HCEC 1CT (cell line): ENCODE measurements around the gene ACBD6.

Experiments used
- DNase-seq: peaks from one replicate; pipeline ENCODE4 v3.0.0-alpha.2; 2017

Gene ACBD6

DNA sequence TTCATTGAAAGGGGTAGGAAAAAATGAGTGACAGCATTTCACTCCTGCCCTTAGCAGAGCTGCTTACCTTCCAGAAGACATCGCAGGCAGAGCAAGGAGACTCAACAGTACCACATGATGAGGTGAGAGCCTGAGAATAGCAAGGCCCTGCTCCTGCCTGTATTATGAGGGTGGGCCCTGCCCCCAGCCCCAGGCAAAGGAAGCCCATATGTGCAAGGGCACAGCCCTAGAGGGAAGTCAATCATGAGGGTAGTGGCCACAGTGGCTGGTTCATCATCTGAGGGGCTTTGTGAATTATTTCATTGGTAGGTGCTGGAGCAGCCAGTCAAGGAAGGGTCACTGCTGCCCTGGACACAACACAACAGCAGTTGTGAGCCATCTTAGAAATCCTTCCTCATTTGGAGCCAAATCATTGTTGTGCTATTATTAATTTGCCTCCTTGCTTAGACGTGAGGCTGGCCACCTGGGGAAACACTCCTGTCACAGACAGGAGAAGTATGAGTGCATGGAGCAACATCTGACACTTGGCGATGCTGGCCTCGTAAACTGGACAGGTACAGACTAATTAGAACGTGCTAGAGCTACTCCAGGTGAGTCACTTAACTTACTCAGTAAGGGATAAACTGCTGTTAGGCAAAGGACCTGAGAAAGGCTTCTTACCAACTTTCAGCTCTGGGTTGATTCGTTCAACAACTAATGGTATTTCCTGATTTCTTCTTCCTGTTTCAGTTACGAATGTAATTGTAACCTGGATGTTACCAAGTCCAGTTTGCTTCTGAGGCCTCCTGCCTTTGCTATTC is 22.7 kb upstream of the ACBD6 start:
- DNase-seq: no peak

DNA sequence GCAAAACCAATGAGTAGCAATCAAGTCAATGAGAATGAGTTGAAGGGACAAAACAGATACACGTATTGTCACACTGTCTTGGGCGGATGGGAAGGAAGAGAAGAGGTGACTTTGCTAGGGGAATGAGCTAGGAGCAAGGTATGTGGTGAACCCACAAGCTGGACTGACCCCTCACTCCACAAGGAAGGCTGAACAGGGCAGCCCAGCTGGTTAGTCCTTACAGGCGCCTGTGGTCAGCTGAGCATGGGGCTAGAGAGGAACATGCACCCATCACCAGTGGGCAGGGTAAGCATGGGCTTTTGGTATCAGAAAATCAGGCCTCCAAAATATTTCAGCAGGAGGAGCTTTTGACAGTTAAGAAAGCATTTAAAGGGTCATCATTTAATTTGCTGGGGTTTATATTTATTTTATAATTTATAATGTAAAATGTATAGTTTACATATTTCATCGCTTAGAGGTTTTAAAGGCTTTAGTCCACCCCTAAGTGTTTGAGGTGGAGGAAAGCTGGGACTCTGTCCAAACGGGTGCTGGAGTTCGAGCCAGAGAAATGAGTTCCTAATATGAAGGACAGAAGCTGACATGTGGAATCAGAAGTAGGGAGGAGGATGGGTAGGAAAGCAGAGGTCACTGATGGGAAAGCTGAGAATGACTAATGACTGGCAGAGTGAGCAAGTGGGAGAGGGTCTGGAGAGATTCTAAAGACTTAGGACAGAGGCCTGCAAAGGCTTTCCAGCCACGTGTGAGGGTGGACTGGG is 22.0 kb upstream of the ACBD6 start:
- no peak for DNase-seq

DNA sequence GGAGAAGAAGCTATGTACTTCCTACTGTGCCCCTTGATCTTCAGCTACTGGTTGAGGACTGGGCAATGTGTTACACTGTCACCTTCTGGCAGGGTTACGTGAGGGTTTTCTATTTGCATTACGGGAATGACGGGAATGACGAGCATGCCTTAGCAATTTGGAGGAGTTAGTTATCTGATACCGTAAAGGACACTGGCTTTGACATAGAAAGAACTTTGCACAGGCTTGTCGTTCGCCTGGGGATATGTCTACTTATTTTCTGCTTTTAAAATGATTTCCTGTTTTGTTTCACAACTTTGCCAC is 19.8 kb upstream of the ACBD6 start:
- DNase-seq: no peak

DNA sequence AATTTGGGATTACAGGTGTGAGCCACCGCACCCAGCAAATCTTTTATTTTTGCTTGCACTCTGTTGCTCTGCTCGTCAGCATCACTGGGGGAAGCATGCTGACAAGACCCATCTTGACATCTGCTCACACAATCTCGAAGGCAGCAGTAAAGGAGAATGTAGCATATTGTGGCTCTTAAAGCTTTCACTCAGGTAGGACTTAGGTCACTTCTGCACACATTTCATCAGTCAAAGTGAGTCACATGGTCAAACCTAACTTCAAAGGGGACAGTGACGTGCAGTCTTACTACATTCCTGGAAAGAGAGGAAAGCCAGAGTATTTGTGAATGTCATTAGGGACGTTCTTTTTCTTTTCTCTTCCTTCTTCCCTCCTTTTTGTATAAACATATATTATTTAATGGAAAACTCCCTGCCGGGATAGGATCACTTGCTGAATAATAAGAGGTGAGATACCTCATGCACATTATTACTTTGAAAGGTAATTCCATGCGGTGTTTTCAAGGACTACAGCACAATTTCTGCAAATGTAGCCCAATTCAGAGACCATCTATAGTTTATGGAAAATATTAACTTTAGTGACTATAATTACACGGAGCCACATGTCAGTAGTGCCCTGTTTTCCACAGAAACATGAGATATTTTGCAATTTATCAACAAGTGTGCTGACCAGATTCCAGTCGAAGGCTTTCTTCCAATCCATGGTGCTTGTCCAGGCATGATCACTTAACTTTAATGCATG is 19.3 kb upstream of the ACBD6 start:
- no peak for DNase-seq

DNA sequence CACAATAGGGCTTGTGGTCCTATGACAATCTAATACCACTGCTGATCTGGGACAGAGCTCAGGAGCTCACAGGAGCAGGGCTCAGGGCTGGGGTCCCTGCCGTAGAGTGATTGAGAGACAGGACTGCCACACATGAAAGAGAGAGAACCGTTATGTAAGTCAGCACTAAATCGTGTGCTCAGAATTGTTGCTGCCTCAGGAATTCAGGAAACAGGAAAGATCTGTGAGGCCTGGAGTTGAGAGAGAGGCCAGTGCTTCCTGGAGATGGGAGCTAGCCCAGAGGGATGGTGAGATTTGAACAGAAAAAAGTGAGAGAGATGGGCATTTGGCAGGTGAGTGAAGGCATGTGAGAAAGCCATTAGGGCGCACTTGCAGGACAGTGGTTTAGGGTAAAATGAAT is 17.5 kb upstream of the ACBD6 start:
- no peak for DNase-seq

DNA sequence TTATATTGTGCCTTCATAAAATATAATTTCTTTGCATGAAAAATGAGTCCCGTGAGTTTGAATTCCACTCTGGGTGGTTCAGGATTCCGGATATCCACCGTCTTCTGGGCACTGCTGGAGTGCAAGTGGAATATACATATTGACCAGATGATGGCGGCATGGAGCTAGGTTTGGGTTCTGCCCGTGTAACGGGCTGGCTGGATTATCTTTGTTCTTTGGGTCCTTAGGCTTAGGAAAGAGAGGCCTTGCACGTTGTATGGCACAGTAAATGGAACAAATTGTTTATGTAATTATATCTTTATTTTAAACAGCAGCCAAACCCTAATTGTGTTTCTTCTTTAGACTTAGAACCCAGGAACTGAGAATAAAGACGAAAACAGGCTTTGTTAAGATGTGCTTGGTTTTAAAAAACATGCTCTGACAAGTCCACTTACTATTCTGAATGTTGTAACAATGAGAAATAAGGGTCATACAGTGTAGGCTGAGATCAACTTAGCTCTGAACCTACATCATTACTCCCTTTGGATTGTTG is 13.5 kb upstream of the ACBD6 start:
- peak; percentile 68 for DNase-seq

DNA sequence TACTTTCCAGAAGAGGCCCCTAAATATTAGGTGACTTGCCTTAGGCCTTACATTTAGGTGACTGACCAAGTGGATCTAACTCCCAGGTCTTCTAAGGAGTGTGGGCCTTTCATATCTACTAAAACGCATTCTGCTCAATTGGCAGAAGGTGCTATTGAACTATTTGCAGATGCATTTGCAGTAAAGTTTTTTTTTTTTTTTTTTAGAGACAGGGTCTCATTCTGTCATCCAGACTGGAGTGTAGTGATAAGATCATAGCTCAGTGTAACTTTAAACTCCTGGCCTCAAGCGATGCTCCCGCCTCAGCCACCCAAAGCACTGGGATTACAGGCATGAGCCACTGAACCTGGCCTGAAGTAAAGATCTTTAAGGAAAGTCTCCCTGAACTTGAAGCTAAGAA is 13.0 kb upstream of the ACBD6 start:
- DNase-seq: no peak

DNA sequence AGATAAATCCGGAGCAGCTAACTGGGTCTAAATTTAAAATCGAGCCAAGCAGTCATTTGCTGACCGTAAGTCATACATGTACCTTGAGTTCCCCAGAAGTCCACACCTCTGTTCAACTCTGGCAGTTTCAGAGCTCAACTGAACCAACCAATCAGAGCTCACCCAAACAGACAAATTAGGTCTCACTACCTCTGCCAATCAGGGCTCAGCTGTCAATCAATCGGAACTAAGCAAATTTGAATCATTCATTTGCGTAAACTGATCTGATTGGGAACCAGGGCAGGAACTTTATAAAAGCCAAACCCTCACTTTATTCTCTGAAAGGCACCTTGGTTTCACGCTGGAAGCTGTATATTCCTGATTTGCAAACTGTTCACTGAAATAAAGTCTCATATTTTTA is 11.2 kb upstream of the ACBD6 start:
- no peak for DNase-seq

DNA sequence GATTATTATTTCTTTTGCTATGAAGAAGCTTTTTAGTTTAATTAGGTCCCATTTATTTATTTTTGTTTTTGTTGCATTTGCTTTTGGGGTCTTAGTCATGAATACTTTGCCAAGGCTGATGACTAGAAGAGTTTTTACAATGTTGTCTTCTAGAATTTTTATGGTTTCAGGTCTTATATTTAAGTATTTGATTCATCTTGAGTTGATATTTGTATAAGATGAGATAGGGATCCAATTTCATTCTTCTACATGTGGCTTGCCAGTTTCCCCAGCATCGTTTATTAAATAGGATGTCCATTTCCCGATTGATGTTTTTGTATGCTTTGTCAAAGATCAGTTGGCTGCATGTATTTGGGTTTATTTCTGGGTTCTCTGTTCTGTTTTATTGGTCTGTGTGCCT is 8.5 kb upstream of the ACBD6 start:
- DNase-seq: no peak

DNA sequence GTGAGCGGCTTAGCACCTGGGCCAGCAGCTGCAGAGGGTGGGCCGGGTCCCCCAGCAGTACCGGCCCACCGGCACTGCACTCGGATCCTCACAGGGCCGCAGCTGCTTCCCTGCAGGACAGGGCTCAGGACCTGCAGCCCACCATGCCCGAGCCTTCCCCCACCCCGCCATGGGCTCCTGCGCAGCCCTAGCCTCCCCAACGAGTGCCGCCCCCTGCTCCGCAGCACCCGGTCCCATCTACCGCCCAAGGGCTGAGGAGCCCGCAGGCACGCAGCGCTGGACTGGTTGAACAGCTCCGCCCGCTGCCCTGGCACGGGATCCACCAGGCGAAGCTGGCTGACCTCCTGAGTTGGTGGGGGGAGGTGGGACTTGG is 6.3 kb upstream of the ACBD6 start:
- no peak for DNase-seq

DNA sequence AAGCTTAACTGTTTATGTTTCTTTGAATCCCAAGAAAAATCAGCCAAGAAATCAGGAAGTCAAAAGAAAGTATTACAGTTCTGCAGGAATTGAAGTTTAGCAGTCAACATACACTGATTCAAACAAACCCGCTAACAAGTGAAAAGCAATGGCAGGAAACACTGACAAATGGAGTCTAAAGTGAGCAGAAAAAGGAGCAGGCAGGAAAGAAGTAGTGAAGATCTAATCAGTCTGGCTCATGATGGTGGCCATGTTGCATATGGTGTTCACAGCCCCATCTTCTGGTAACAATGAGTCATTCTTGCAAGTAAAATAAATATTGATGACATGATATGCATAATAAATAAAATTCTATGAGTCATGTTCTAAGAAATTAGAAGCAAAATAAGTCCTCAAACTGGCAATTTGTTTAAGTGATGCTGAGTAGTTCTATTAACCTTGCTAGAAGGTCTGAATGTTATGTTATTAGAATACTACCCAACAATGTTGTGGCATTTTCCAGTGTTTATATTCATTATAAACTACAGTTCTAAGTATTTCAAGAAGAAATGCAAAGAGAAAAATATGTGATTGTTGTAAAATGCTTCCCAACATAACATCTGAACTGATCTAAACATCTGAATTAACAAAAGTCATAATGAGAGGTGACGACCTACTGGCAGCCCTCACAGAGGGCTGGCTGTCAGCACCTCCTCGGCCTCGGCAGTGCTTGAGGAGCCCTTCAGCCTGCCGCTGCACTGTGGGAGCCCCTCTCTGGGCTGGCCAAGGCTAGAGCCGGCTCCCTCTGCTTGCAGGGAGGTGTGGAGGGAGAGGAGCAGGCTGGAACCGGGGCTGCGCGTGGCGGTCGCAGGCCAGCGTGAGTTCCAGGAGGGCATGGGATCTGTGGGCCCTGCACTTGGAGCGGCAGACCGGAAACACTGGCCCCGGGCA is 5.7 kb upstream of the ACBD6 start:
- peak; percentile 83 for DNase-seq

DNA sequence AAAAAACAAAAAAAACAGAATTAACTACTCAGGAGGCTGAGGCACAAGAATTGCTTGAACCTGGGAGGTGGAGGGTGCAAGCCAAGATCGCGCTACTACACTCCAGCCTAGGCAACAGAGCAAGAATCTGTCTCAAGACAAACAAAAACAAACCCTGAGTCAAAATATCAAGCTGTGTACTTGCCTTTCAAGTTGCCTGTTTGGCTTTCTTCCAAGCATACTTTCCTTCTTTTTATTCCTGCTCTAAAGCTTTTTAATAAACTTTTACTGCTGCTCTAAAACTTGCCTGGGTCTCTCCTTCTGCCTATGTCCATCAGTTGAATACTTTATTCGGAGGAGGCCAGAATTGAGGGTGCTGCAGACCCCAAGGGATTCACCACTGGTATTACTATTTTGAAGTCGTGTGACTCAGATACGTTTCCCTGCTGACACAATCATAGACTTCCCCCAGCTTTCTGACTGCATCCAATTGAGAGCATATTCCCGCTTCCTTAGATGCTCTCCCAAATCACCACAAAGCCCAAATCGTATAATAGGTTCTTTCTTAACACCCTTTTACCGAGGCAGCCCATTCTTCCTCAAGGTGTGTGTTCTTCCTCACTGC is 3.5 kb upstream of the ACBD6 start:
- no peak for DNase-seq

DNA sequence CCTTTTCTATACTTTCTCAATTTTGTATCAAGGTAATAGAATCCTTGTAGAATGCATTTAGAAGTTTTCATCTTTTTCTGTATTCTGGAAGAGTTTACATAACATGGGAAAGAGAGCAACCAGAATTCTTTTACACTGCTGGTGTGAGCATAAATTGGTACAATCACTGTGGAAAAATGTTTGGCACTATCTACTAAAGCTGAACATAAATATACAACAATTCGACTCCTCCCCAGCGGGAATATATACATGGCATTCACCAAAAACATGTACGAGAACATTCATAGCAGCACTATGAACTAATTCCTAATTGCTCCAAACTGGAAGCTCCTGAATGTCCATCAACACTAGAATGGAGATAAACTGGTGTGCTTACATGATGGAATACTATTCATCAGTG is 1.8 kb upstream of the ACBD6 start:
- DNase-seq: peak; percentile 47

DNA sequence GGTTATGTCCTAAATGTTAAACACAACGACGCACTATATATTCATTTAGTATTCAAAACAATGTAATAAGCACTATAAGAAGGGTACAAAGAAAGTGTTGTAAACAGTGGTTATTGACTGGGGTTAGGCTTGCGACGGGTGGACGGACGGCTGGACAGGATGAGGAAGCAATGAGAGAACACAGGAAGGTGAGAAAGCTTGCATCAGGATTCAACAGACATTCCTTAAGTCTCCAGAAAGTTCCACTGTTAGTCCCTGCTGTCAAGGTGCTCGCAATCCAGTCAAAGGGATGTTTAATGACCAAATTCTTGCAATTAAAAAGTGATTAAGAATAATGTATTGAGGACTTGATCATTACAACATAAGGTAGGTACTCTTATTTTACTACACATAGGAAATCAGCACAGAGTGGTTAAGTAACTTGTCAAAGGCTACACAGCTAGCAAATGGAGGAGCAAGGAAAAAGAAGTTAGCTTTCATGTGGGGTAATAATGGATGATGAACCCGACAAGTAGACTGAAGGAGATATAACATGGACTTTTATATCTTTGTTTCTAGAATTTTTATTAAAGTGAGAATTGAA is 994 bp upstream of the ACBD6 start:
- DNase-seq: peak; percentile 50

DNA sequence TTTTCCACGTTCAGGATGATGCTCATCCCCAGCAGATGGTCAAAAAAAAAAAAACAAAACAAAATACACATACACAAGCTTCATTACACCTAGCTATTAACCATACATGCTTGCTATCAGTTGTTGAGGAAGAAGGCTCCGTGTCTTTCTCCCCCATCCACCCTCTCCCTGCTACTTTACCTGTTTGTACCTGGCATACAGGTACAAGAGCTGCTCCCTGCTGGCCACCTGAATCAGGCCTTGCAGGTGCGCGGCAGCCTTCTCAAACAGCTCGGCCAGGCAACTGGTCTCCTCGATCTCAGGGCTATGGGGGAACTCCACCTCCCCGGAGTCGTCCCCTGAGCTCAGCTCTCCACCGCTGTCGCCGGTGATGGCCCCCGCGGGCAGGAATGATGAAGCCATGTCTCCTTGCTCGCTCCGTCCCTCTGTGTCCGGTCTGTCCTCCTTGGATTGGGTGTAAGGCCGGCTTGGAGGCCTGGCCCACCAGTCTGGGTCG is 464 bp downstream of the ACBD6 start:
- no peak for DNase-seq

DNA sequence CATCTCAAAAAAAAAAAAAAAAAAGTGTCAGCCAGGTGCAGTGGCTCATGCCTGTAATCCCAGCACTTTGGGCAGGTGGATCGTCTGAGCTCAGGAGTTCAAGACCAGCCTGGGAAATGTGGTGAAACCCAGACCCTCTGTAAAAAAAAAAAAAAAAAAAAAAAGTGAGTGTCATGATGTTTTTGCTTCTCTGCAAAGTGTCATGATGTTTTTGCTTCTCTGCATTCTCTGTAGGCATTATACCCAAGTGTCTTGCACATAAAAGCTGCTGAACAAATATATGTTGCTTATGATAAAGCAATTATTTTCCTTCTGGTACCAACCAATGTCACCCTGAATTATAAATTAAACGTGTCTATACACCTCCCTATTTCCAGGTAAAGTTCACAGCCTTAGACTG is 1.7 kb downstream of the ACBD6 start:
- no peak for DNase-seq

DNA sequence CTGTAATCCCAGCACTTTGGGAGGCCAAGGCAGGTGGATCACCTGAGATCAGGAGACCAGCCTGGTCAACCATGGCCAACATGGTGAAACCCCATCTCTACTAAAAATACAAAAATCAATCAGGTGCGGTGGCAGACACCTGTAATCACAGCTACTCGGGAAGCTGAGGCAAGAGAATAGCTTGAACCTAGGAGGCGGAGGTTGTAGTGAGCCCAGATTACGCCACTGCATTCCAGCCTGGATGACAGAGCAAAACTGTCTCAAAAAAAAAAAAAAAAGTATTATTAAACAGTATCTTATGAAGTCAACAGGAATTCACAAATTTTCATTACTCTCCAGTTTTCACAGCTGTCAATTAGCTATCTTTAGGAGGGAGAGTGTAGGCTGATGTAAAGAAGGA is 3.8 kb downstream of the ACBD6 start:
- DNase-seq: no peak

DNA sequence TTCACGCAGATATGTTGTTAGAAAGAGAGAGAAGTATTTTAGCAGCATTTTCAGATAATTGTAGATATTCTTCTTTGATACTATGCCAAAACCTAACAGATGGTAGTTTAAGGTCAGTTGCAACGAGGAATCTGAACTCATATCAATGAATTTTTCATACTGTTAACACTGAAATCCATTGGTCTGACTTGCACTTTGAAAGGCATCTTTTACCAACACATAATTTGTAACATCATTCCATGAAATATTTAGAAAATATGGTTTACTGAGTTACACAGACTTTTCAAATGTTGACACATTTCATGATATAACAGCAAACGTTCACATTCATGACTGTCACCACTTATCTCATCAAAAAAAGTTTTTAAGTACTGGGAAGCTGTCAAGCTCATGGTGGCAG is 4.6 kb downstream of the ACBD6 start:
- no peak for DNase-seq

DNA sequence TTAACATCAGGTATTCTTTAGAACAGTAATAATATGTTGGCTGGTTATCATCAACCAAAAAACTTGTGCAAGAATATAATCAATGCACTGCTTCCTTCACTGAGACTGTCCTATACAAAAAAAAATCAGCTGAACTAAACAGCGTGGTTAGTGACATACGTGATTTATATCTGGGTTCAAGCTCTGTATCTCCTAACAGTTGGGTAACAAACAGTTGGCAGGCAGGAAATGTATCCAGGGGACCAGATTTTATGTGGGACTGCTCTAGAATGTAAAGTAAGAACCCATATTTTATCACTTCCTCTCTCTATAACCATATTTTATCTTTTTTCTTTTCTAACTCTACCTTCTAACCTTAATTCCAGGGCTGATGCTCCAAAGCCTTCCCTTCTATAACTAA is 8.0 kb downstream of the ACBD6 start:
- no peak for DNase-seq

DNA sequence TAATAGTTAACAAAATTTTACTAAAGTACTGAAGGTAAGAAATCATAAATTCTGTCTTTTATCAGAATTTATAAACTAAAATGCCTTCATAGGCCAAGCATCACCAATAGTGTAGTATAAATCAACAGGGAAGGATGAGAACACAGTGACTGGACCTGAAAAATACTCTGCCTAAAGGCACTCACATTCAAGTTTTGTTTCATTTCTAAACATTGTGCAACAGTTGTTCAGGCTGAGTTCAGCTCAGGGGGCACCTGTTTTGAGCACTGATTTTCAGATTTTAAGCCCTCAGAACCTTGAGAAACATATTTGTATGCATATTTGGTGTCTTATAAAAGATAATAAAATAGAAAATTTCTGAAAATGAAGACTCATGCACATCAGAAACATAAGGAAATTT is 12.4 kb downstream of the ACBD6 start:
- DNase-seq: no peak

DNA sequence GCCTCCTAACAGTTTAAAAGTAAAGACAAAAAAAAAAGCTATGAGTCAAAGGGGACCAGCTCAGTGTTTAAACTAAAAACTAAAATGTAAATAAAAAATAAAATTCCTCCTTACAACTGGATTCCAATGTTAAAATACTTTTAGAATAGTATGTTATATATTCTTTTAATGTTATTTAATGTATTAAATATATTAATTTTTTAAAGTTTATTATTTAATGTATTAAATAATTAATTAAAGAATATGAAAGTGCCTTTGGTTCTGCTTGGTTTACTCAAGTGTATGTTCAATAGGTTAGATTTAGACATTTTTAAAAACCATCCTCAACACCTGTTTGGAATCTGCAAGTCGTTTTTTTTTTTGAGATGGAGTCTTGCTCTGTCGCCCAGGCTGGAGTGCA is 13.1 kb downstream of the ACBD6 start:
- no peak for DNase-seq

DNA sequence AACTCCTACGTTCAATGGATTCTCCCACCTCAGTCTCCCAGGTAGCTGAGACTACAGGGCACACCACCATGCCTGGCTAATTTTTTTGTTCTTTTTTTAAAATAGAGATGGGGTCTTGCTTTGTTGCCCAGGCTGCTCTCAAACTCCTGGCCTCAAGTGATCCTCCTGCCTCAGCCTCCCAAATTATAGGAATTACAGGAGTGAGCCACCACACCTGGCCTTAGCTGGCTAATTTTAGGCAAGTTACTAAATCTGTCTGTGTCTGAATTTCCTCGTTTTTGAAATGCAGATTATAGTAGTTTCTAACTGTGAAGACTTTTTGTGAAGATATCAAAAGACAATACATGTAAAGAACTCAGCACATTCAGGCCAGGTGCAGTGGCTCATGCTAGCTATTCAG is 13.7 kb downstream of the ACBD6 start:
- no peak for DNase-seq
